ENCODE measurements around the gene SPATA2L.
A peak's percentile ranks its signal among the peaks of the same experiment; 100 is the strongest.

The SPATA2L gene

GRCh38 chr16:89729293-89729692 is 27.8 kb upstream of the SPATA2L start:
- TF ChIP-seq, protein P1, sequence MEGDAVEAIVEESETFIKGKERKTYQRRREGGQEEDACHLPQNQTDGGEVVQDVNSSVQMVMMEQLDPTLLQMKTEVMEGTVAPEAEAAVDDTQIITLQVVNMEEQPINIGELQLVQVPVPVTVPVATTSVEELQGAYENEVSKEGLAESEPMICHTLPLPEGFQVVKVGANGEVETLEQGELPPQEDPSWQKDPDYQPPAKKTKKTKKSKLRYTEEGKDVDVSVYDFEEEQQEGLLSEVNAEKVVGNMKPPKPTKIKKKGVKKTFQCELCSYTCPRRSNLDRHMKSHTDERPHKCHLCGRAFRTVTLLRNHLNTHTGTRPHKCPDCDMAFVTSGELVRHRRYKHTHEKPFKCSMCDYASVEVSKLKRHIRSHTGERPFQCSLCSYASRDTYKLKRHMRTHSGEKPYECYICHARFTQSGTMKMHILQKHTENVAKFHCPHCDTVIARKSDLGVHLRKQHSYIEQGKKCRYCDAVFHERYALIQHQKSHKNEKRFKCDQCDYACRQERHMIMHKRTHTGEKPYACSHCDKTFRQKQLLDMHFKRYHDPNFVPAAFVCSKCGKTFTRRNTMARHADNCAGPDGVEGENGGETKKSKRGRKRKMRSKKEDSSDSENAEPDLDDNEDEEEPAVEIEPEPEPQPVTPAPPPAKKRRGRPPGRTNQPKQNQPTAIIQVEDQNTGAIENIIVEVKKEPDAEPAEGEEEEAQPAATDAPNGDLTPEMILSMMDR (conservative IDR thresholded peaks at IDR 0.05; ENCODE audit: low read length): no peak
- H3K4me3 ChIP-seq (ENCODE audit: low read length): no peak overlapping the region
- no peak for DNase-seq (ENCODE audit: low read depth)

- TF ChIP-seq, protein P1 (conservative IDR thresholded peaks at IDR 0.05; ENCODE audit: low read length): no peak
- H3K4me3 ChIP-seq (ENCODE audit: low read length): no peak overlapping the region
- DNase-seq (ENCODE audit: low read depth): no peak
These were observed 26.1 kb upstream of the SPATA2L start for GRCh38 chr16:89727406-89728120.

- TF ChIP-seq, protein P1 (conservative IDR thresholded peaks at IDR 0.05; ENCODE audit: low read length): no peak
- H3K4me3 ChIP-seq (ENCODE audit: low read length): no peak overlapping the region
These were observed 22.1 kb upstream of the SPATA2L start for GRCh38 chr16:89723279-89724250.

DNA sequence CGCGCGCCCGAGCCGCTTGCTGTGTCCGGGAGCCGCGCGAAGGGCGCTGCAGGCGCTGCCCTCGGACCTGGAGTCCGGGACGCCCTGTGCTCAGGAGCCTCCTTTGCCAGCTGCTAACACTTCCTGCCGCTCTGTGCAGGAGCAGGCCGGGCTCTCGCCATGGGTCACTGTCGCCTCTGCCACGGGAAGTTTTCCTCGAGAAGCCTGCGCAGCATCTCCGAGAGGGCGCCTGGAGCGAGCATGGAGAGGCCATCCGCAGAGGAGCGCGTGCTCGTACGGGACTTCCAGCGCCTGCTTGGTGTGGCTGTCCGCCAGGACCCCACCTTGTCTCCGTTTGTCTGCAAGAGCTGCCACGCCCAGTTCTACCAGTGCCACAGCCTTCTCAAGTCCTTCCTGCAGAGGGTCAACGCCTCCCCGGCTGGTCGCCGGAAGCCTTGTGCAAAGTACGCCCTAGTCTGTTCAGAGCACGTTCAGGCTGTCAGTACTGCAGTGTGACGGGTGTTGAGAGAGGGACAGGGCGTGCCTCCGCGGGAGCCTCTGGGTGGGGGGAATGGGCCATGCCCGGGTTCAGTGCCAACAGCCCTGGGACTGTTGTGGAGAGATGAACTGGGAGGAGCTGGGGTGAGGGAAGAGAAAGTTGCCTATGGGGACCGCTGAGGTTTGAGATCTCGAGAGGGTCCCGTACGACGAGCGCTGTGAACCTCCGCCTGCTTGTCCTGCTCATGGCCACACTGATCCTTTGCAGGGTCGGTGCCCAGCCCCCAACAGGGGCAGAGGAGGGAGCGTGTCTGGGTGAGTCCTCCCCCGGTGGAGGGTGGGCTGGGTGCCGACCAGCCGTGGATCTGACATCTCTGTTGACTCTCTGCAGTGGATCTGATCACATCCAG is 21.1 kb upstream of the SPATA2L start:
- TF ChIP-seq, protein P1 (conservative IDR thresholded peaks at IDR 0.05; ENCODE audit: low read length): no peak
- DNase-seq (ENCODE audit: low read depth): no peak
- H3K4me3 ChIP-seq (ENCODE audit: low read length): peak overlapping the region; percentile 84

More at GRCh38 chr16:89723279-89724250, 22.1 kb upstream of the SPATA2L start:
- peak; percentile 29 for DNase-seq (ENCODE audit: low read depth)

DNA sequence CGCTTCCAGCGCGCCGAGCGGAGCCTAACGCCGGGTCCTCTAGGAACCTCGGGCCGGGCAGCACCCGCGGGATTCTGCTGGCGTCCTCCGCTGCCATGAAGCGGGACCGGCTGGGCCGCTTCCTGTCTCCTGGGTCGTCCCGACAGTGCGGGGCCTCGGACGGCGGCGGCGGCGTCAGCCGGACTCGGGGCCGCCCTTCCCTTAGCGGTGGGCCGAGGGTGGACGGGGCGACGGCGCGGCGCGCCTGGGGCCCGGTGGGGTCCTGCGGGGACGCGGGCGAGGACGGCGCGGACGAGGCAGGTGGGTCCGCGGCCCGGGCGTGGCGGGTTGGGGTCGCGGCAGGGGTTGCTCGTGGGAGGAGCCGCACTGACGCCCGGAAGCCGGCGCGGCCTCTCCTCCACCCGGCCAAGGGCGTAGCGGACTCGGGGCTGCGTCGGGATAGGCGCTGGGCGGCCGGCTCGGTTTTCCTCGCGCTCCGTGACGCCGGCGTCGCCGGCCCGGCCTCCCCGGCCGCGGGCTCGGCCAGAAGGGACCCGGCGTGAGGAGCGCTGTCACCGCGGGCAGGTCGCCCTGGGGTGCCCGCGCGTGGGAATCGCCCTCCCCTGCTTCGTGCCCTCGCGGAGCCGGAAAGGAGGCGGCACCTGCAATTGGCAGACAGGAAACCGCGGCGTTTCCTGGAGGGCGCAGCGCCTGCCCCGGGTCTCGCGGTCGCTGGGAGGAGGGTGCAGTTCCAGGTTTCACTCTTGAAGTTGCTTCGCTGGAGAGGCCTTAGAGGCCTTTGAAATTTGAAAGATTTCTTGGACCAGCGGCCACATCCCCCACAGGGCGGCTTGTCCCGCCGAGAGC is 20.3 kb upstream of the SPATA2L start:
- DNase-seq (ENCODE audit: low read depth): peak; percentile 38
- TF ChIP-seq, protein P1 (conservative IDR thresholded peaks at IDR 0.05; ENCODE audit: low read length): no peak
- peak overlapping the region; percentile 84 for H3K4me3 ChIP-seq (ENCODE audit: low read length)
